ENCODE measurements around the gene GRIN3B.

DNA sequence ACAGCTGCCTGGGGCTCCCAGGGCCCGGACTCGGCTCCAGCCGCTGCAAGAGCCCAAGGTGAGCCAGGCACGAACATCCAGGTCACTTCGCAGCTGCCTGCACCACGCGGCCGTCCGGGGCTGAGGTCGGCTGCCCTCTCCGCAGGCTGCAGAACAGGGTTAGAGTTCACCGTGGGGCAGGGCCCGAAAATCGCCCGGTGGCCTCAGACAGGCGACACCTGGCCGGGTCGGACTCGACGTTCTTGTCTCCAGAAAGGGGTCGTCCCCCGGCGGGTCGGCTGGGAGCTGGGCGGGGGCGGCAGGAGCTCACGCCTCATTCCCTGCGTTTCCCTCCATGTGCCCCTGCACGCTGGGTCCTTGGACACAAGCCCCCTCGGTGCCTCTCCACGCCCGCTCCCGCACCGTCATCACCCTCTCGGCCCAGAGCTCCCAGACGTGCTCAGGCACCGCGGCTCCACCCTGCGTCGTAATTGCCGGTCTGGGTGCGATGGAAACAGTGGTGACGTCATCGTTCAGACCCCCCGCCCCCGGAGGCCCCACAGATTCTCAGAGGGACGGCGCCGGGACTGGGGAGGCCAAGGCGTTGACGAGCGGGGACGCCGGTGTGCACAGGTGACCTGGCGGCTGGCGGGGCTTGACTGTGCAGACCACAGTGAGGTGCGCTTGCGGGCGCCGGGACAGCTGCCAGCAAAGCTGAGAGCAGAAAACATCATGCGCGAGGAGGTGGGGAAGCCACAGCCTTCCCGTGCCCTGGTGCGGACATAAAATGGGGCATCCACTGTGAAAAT lies 4.0 kb upstream of the GRIN3B start:
- TF ChIP-seq, protein P1, sequence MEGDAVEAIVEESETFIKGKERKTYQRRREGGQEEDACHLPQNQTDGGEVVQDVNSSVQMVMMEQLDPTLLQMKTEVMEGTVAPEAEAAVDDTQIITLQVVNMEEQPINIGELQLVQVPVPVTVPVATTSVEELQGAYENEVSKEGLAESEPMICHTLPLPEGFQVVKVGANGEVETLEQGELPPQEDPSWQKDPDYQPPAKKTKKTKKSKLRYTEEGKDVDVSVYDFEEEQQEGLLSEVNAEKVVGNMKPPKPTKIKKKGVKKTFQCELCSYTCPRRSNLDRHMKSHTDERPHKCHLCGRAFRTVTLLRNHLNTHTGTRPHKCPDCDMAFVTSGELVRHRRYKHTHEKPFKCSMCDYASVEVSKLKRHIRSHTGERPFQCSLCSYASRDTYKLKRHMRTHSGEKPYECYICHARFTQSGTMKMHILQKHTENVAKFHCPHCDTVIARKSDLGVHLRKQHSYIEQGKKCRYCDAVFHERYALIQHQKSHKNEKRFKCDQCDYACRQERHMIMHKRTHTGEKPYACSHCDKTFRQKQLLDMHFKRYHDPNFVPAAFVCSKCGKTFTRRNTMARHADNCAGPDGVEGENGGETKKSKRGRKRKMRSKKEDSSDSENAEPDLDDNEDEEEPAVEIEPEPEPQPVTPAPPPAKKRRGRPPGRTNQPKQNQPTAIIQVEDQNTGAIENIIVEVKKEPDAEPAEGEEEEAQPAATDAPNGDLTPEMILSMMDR (conservative IDR thresholded peaks at IDR 0.05) = no peak
- no peak for TF ChIP-seq EZH2 (IDR thresholded peaks at IDR 0.05; ENCODE audit: low read depth)

Measured in PC-9 (cell line).